ENCODE data around the gene FOXP1.

DNA sequence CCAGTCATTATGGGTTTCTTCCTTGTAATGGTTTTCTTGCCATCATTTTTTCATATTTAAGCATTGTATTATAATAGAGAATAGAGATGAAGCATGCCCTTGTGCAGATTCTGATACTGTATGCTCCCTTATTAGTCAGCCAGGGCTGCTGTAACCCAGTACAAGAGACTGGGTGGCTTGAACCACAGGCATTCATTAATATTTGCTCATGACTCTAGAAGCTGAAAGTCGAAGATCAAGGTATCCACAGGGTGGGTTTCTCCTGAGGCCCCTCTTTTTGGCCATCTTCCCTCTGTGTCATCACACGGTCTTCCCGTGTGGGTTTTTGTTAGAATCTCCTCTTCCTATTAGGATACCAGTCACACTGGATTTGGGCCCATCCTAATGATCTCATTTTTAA, 74.5 kb downstream of the FOXP1 start:
- TF ChIP-seq, protein P1, sequence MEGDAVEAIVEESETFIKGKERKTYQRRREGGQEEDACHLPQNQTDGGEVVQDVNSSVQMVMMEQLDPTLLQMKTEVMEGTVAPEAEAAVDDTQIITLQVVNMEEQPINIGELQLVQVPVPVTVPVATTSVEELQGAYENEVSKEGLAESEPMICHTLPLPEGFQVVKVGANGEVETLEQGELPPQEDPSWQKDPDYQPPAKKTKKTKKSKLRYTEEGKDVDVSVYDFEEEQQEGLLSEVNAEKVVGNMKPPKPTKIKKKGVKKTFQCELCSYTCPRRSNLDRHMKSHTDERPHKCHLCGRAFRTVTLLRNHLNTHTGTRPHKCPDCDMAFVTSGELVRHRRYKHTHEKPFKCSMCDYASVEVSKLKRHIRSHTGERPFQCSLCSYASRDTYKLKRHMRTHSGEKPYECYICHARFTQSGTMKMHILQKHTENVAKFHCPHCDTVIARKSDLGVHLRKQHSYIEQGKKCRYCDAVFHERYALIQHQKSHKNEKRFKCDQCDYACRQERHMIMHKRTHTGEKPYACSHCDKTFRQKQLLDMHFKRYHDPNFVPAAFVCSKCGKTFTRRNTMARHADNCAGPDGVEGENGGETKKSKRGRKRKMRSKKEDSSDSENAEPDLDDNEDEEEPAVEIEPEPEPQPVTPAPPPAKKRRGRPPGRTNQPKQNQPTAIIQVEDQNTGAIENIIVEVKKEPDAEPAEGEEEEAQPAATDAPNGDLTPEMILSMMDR (IDR thresholded peaks at IDR 0.05): no peak
- no peak for TF ChIP-seq SIN3A (IDR thresholded peaks at IDR 0.05; ENCODE audit: borderline replicate concordance, insufficient read depth, low read depth, low read length)
- TF ChIP-seq, protein P2, sequence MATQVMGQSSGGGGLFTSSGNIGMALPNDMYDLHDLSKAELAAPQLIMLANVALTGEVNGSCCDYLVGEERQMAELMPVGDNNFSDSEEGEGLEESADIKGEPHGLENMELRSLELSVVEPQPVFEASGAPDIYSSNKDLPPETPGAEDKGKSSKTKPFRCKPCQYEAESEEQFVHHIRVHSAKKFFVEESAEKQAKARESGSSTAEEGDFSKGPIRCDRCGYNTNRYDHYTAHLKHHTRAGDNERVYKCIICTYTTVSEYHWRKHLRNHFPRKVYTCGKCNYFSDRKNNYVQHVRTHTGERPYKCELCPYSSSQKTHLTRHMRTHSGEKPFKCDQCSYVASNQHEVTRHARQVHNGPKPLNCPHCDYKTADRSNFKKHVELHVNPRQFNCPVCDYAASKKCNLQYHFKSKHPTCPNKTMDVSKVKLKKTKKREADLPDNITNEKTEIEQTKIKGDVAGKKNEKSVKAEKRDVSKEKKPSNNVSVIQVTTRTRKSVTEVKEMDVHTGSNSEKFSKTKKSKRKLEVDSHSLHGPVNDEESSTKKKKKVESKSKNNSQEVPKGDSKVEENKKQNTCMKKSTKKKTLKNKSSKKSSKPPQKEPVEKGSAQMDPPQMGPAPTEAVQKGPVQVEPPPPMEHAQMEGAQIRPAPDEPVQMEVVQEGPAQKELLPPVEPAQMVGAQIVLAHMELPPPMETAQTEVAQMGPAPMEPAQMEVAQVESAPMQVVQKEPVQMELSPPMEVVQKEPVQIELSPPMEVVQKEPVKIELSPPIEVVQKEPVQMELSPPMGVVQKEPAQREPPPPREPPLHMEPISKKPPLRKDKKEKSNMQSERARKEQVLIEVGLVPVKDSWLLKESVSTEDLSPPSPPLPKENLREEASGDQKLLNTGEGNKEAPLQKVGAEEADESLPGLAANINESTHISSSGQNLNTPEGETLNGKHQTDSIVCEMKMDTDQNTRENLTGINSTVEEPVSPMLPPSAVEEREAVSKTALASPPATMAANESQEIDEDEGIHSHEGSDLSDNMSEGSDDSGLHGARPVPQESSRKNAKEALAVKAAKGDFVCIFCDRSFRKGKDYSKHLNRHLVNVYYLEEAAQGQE (IDR thresholded peaks at IDR 0.05; ENCODE audit: insufficient read depth in 1 of 2, low read depth in 2 of 2, low read length in 1 of 2): no peak
- TF ChIP-seq TCF7L2 (IDR thresholded peaks at IDR 0.05; ENCODE audit: low read depth, low read length): no peak
- TF ChIP-seq POLR2AphosphoS5 (IDR thresholded peaks at IDR 0.05; ENCODE audit: low read depth, low read length): no peak

Data from Panc1 (cell line).